B cell (primary cell): Measurements from ENCODE around the gene TRAF3. TPM values are rescaled to one million over a fixed set of nuclear protein-coding genes. Genes with fewer than 3 reads are reported as not detected.
A peak's percentile ranks its signal among the peaks of the same experiment; 100 is the strongest.
"Not testable (repeated sequence)": the region's sequence is repeated elsewhere in the genome, so short reads cannot be mapped to it uniquely, and the experiment has no call there.

Experiments used
- ATAC-seq: fragments of 200-7000 bp; cut with Tn5 transposase; one replicate; pipeline ENCODE4 v1.10.0; 2021; ENCODE audit warnings: low read depth, mild to moderate bottlenecking, moderate number of reproducible peaks, moderate library complexity
- CTCF ChIA-PET: fragments of 350-600 bp; sonication (Branson Sonifier 250); formaldehyde crosslinking; loops from one replicate; lab custom pipeline; 2021; ENCODE audit warnings: antibody characterized with exemption, inconsistent platforms; lab: Charles Lee
- POLR2A ChIA-PET: fragments of 350-600 bp; sonication (Branson Sonifier 250); formaldehyde crosslinking; loops from one replicate; lab custom pipeline; 2021; ENCODE audit warnings: antibody characterized with exemption; lab: Charles Lee
- DNase-seq: peaks from one replicate; pipeline ENCODE4 v3.0.0; 2013
- H2AFZ ChIP-seq: 2 replicates; pipeline ENCODE4 v1.6.1; 2012; ENCODE audit warnings: mild to moderate bottlenecking, low read depth, low read length; ENCODE audit not compliant: insufficient read depth, poor library complexity, severe bottlenecking
- H3K27ac ChIP-seq, 2 donors: 1 replicate in 1 of 2; 2 replicates in 1 of 2; pipeline ENCODE4 v1.5.1; 2012 to 2013; ENCODE audit warnings: low read length in 2 of 2, mild to moderate bottlenecking in 2 of 2, moderate library complexity in 1 of 2
- H3K27me3 ChIP-seq, 4 experiments: fragments of 200-600 bp in 1 of 4; sonication (generic) in 1 of 4; replicated peaks in 1 of 4; 1 replicate in 2 of 4; 2 replicates in 2 of 4; pipeline versions ENCODE4 v1.6.1 to v1.7.0; 2013 to 2016; ENCODE audit warnings: low read length in 3 of 4, mild to moderate bottlenecking in 2 of 4, mixed read lengths in 1 of 4, moderate library complexity in 1 of 4; ENCODE audit not compliant: insufficient read depth in 4 of 4, control insufficient read depth in 3 of 4; ENCODE audit errors: control extremely low read depth in 1 of 4
- H3K36me3 ChIP-seq, 2 experiments: replicated peaks in 1 of 2; 1 replicate in 1 of 2; 2 replicates in 1 of 2; pipeline versions ENCODE4 v1.6.1 to v1.7.1; 2013; ENCODE audit warnings: low read length in 1 of 2; ENCODE audit not compliant: insufficient read depth in 2 of 2, control insufficient read depth in 1 of 2; ENCODE audit errors: control extremely low read depth in 1 of 2, extremely low read depth in 1 of 2
- H3K4me1 ChIP-seq, 2 donors: fragments of 200-600 bp in 1 of 2; sonication (generic) in 1 of 2; 1 replicate in 1 of 2; 2 replicates in 1 of 2; pipeline versions ENCODE4 v1.5.1 to v1.6.1; 2013 to 2017; ENCODE audit warnings: low read length in 2 of 2; ENCODE audit not compliant: control insufficient read depth in 2 of 2, insufficient read depth in 2 of 2
- H3K4me2 ChIP-seq: replicated peaks from 2 replicates; pipeline ENCODE3; 2012; ENCODE audit warnings: mild to moderate bottlenecking, low read depth, low read length; ENCODE audit not compliant: poor library complexity, severe bottlenecking
- H3K4me3 ChIP-seq, 5 experiments: fragments of 200-600 bp in 1 of 5; sonication (generic) in 1 of 5; 1 replicate in 3 of 5; 2 replicates in 2 of 5; pipeline versions ENCODE4 v1.5.1 to v1.7.0; 2011 to 2016; ENCODE audit warnings: low read length in 4 of 5, mild to moderate bottlenecking in 4 of 5, low read depth in 2 of 5, control low read depth in 1 of 5, moderate library complexity in 1 of 5; ENCODE audit not compliant: insufficient read depth in 1 of 5; ENCODE audit errors: control extremely low read depth in 1 of 5, extremely low read depth in 1 of 5
- H3K79me2 ChIP-seq: fragments of 200-600 bp; sonication (generic); one replicate; pipeline ENCODE4 v1.6.0; 2016; ENCODE audit warnings: low read length; ENCODE audit not compliant: control insufficient read depth, insufficient read depth
- H3K9ac ChIP-seq: fragments of 200-600 bp; sonication (generic); 2 replicates; pipeline ENCODE4 v1.6.1; 2017; ENCODE audit warnings: mild to moderate bottlenecking, low read length, moderate library complexity
- H3K9me3 ChIP-seq, 3 donors: one replicate each; pipeline versions ENCODE4 v1.6.1 to v1.7.1; 2013; ENCODE audit warnings: low read length in 2 of 3; ENCODE audit not compliant: control insufficient read depth in 2 of 3, insufficient read depth in 1 of 3; ENCODE audit errors: control extremely low read depth in 1 of 3
- H4K20me1 ChIP-seq: 2 replicates; pipeline ENCODE4 v1.6.0; 2012; ENCODE audit warnings: mild to moderate bottlenecking, low read length; ENCODE audit not compliant: insufficient read depth, control insufficient read depth, poor library complexity, severe bottlenecking
- H3K27ac Mint-ChIP-seq: one replicate; pipeline ENCODE4 v1.8.0; 2021; ENCODE audit warnings: mixed read lengths
- H3K27me3 Mint-ChIP-seq: one replicate; pipeline ENCODE4 v1.8.0; 2021; ENCODE audit warnings: mixed read lengths
- H3K4me1 Mint-ChIP-seq: one replicate; pipeline ENCODE4 v1.8.0; 2021; ENCODE audit warnings: mixed read lengths
- H3K4me3 Mint-ChIP-seq: one replicate; pipeline ENCODE4 v1.8.0; 2021; ENCODE audit warnings: mixed read lengths
- H3K9me3 Mint-ChIP-seq: one replicate; pipeline ENCODE4 v1.8.0; 2022; ENCODE audit warnings: mixed read lengths; ENCODE audit not compliant: insufficient read depth
- EZH2 ChIP-seq: IDR thresholded peaks from 2 replicates; pipeline ENCODE4 v1.6.1; 2012; ENCODE audit warnings: borderline replicate concordance, low read depth, mild to moderate bottlenecking, moderate library complexity, low read length; ENCODE audit not compliant: insufficient read depth, poor library complexity, severe bottlenecking
- WGBS: methylation state at CpG from one replicate; pipeline ENCODE4 v1.1.5; 2013; ENCODE audit warnings: missing lambda C conversion rate; ENCODE audit not compliant: insufficient coverage; 5-methylcytosine and 5-hydroxymethylcytosine counted together
- intact Hi-C: fragments of 100-400 bp; cut with micrococcal nuclease; formaldehyde crosslinking; loops from one replicate; pipeline ENCODE4 v1.10.0; 2022
- polyA plus RNA-seq: library from polyadenylated mRNA; depleted of rRNA; stranded (reverse); fragments of >200 nt; gene quantifications from 2 replicates; pipeline ENCODE4 v1.2.3, GENCODE V29; 2012
- total RNA-seq, 2 donors: library from RNA; stranded (reverse); fragments of 120-200 nt in 1 of 2; gene quantifications; 1 replicate in 1 of 2; 2 replicates in 1 of 2; pipeline versions ENCODE4 v1.2.3 to v1.2.4, GENCODE V29; 2013 to 2022
- TF ChIP-seq, protein P1 (sequence below): fragments of 200-600 bp; IDR thresholded peaks from one replicate; pipeline ENCODE4 v1.8.0; 2022; ENCODE audit warnings: antibody characterized with exemption, mild to moderate bottlenecking

Gene TRAF3
- total and polyA plus RNA-seq, 2 donors (not counting 1 experiment from before 2014, with no cell fraction given) = 42.8 to 89.8 TPM

DNA sequence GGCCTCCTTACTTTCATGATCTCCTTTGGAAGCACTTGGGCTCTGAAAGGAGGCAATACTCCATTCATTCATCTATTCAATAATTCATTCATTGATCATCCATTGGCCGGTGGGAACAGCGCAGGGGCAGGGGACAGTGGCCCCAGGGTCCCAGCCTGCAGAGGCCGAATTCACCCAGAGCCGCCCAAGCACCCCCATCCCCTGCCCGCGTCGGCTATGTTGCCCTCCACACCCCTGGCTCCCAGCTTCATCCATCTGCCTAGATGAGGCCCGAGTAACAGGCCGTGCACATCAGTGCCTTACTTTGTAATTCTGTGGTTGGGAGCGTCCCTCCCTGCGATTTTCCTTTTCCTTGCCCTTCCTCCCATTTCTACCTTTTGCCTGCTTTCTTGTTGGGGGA, 148.4 kb downstream of the TRAF3 start:
- intact Hi-C loops = loop anchor here (10.0 kb wide), 1 partner anchor 129 kb away; the partner anchor contains the start of gene CDC42BPB
- Histone ChIP-seq H3K36me3 (no peaks in the 10 kb centered on the region), H3K27ac (no peak overlapping the region), H3K27me3 (peaks cover 0 to 49% (median 17%) of the 10 kb centered on the region in 4 experiments), H3K4me3 (no peak overlapping the region), H3K9ac (no peak overlapping the region), H3K79me2 (no peaks in the 10 kb centered on the region), H4K20me1 (peaks cover 9% of the 10 kb centered on the region), H3K9me3 (peaks cover 0 to 27% (median 0%) of the 10 kb centered on the region in 3 donors), H3K4me2 (no peak overlapping the region), H3K4me1 (peaks cover 51 to 52% of the 10 kb centered on the region in 2 donors), H2AFZ (no peak overlapping the region)
- Mint-ChIP-seq H3K9me3 (no peaks in the 10 kb centered on the region), H3K4me1 (peaks cover 36% of the 10 kb centered on the region), H3K27ac (no peak overlapping the region), H3K27me3 (peaks cover 14% of the 10 kb centered on the region), H3K4me3 (no peak overlapping the region)
- TF ChIP-seq, protein P1, sequence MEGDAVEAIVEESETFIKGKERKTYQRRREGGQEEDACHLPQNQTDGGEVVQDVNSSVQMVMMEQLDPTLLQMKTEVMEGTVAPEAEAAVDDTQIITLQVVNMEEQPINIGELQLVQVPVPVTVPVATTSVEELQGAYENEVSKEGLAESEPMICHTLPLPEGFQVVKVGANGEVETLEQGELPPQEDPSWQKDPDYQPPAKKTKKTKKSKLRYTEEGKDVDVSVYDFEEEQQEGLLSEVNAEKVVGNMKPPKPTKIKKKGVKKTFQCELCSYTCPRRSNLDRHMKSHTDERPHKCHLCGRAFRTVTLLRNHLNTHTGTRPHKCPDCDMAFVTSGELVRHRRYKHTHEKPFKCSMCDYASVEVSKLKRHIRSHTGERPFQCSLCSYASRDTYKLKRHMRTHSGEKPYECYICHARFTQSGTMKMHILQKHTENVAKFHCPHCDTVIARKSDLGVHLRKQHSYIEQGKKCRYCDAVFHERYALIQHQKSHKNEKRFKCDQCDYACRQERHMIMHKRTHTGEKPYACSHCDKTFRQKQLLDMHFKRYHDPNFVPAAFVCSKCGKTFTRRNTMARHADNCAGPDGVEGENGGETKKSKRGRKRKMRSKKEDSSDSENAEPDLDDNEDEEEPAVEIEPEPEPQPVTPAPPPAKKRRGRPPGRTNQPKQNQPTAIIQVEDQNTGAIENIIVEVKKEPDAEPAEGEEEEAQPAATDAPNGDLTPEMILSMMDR = no peak
- no peak for TF ChIP-seq EZH2
- CTCF ChIA-PET = interaction anchor here (1.4 kb wide), 1 partner anchor 231 kb away, joined by 4 read pairs; no protein-coding TSS in a partner anchor
- POLR2A ChIA-PET = no interaction called here
- DNase-seq = no peak
- 100% methylated on average over 7 of the region's 11 CpGs for WGBS
- ATAC-seq = no peak

DNA sequence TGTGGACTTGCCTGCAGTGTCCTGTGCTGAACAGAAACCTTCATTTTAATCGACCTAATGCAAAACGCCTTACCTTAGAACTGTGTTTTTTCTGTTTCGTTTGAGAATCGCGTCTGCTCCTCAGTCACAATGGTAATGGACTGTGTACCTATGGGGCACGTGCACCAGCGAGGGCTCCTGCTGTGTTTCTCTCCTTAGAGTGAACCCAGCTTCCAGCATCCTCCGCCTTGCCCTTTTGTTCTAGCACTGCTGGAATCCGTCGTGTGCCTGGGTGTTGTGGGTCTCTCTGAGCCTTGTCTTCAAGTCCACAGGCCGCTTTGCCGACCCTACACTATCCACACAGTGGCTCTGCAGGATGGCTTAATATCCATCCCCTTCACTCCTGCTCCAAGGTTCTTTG, 148.9 kb downstream of the TRAF3 start:
- no peak overlapping the region for H2AFZ ChIP-seq
- Mint-ChIP-seq H3K27me3 (peaks cover 14% of the 10 kb centered on the region), H3K9me3 (no peaks in the 10 kb centered on the region), H3K4me3 (no peak overlapping the region), H3K27ac (peak overlapping the region; percentile 12), H3K4me1 (peaks cover 36% of the 10 kb centered on the region)
- WGBS = 67% methylated on average over 8 of the region's 12 CpGs
- peaks cover 0 to 53% (median 18%) of the 10 kb centered on the region in 4 experiments for H3K27me3 ChIP-seq
- no peaks in the 10 kb centered on the region for H3K36me3 ChIP-seq
- ATAC-seq = no peak
- no peak overlapping the region for H3K27ac ChIP-seq
- TF ChIP-seq EZH2 = no peak
- TF ChIP-seq, protein P1 = no peak
- DNase-seq = no peak
- H3K4me1 ChIP-seq = peaks cover 53 to 56% of the 10 kb centered on the region in 2 donors
- H3K9ac ChIP-seq = no peak overlapping the region
- H3K4me3 ChIP-seq = no peak overlapping the region
- ChIA-PET POLR2A (no interaction called here), CTCF (no interaction called here)
- peaks cover 14% of the 10 kb centered on the region for H4K20me1 ChIP-seq
- no peaks in the 10 kb centered on the region for H3K79me2 ChIP-seq
- H3K9me3 ChIP-seq = peaks cover 0 to 26% (median 0%) of the 10 kb centered on the region in 3 donors
- no peak overlapping the region for H3K4me2 ChIP-seq
- intact Hi-C loops = loop anchor here (10.0 kb wide), 1 partner anchor 129 kb away; the partner anchor contains the start of gene CDC42BPB

DNA sequence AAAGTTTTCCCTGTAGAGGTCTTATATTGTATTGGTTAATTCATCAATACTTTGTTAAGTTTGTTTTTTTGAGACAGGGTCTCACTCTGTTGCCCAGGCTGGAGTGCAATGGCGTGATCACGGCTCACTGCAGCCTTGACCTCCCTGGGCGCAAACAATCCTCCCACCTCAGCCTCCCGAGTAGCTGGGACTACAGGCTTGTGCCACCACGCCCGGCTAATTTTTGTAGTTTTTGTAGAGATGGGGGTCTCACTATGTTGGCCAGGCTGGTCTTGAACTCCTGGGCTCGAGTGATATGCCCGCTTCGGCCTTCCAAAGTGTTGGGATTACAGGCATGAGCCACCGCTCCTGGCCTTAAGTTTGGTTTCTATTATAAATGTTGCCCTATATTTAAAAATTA, 149.6 kb downstream of the TRAF3 start:
- DNase-seq, H3K27ac ChIP-seq, H2AFZ ChIP-seq, H3K27ac Mint-ChIP-seq, H3K4me3 ChIP-seq, H3K4me2 ChIP-seq, POLR2A ChIA-PET, H3K4me3 Mint-ChIP-seq, ATAC-seq, H3K36me3 ChIP-seq, H3K9ac ChIP-seq, H3K9me3 Mint-ChIP-seq, H3K79me2 ChIP-seq: not testable (repeated sequence)
- Histone ChIP-seq H3K9me3 (peaks cover 0 to 24% (median 0%) of the 10 kb centered on the region in 3 donors), H3K4me1 (peaks cover 53 to 56% of the 10 kb centered on the region in 2 donors), H3K27me3 (peaks cover 0 to 58% (median 18%) of the 10 kb centered on the region in 4 experiments), H4K20me1 (peaks cover 19% of the 10 kb centered on the region)
- CTCF ChIA-PET = interaction anchor here (2.3 kb wide), 1 partner anchor 232 kb away, joined by 12 read pairs; no protein-coding TSS in a partner anchor
- Mint-ChIP-seq H3K4me1 (peaks cover 40% of the 10 kb centered on the region), H3K27me3 (peaks cover 14% of the 10 kb centered on the region)
- WGBS = 100% methylated on average over 2 of the region's 10 CpGs
- intact Hi-C loops = loop anchor here (10.0 kb wide), 1 partner anchor 128 kb away; the partner anchor contains the start of gene CDC42BPB
